Measurements from ENCODE around the gene GTPBP1. TPM values are rescaled to one million over a fixed set of nuclear protein-coding genes. Genes with fewer than 3 reads are reported as not detected.

GTPBP1 gene
- total and polyA plus RNA-seq, 2 of the 13 experiments (the other 11 are each of a cell fraction or from before 2014, with no cell fraction given), result 22.3 to 27.0 TPM

DNA sequence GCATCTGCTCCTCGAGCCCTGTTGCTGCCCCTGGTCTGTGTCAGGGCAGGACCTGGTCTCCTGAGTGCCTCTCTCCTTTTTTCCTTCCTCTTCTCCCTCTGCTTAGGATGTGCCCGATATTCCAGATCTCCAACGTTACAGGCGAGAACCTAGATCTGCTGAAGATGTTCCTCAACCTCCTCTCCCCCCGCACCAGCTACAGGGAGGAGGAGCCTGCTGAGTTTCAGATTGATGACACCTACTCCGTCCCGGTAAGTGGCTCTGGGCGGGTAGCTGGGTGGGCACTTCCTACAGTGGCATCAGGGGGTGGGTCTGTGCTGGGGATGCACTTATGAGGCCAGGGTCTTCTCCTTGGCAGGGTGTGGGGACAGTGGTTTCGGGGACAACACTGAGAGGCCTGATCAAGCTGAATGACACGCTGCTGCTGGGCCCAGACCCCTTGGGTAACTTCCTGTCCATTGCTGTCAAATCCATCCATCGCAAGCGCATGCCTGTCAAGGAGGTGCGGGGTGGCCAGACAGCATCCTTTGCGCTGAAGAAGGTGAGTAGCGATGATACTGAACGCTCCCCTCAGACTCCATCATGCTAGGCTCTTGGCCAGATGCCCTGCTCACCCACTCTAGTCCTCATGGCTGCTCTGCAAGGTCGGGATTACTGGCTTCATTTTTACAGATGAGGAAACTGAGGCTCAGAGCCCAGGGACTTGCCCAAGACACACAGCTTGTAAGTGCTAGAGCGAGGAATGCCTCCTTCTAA lies 20.3 kb downstream of the GTPBP1 start:
- TF ChIP-seq TEF (CRISPR knock-in tag; IDR thresholded peaks at IDR 0.05), result no peak
- TF ChIP-seq RFX5 (IDR thresholded peaks at IDR 0.05; ENCODE audit: low read depth, low read length), result no peak
- TF ChIP-seq, protein P1, sequence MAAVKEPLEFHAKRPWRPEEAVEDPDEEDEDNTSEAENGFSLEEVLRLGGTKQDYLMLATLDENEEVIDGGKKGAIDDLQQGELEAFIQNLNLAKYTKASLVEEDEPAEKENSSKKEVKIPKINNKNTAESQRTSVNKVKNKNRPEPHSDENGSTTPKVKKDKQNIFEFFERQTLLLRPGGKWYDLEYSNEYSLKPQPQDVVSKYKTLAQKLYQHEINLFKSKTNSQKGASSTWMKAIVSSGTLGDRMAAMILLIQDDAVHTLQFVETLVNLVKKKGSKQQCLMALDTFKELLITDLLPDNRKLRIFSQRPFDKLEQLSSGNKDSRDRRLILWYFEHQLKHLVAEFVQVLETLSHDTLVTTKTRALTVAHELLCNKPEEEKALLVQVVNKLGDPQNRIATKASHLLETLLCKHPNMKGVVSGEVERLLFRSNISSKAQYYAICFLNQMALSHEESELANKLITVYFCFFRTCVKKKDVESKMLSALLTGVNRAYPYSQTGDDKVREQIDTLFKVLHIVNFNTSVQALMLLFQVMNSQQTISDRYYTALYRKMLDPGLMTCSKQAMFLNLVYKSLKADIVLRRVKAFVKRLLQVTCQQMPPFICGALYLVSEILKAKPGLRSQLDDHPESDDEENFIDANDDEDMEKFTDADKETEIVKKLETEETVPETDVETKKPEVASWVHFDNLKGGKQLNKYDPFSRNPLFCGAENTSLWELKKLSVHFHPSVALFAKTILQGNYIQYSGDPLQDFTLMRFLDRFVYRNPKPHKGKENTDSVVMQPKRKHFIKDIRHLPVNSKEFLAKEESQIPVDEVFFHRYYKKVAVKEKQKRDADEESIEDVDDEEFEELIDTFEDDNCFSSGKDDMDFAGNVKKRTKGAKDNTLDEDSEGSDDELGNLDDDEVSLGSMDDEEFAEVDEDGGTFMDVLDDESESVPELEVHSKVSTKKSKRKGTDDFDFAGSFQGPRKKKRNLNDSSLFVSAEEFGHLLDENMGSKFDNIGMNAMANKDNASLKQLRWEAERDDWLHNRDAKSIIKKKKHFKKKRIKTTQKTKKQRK (IDR thresholded peaks at IDR 0.05; ENCODE audit: low read length), result no peak
- H3K4me2 ChIP-seq (ENCODE audit: low read depth, low read length), result no peak overlapping the region
- POLR2A ChIA-PET, result interaction anchor here (1.7 kb wide), 1 partner anchor 21 kb away, joined by 4 read pairs; the partner anchor contains the start of gene GTPBP1
- intact Hi-C loops (cut with micrococcal nuclease; ENCODE audit: unreplicated experiment) (no loop called here), in situ Hi-C loops (cut with HindIII; ENCODE audit: extremely low pct_ligation_motif_present, low pct_unique_long_range_greater_than_20kb) (no loop called here)
- no peak overlapping the region for H3K4me3 ChIP-seq (replicated peaks in 1 of 3; ENCODE audit: insufficient read depth in 1 of 3, low read depth in 2 of 3, low read length in 3 of 3)
- CTCF ChIA-PET (ENCODE audit: low intra/inter-chr PET ratio, low total read pairs), result no interaction called here
- H3K36me3 ChIP-seq (replicated peaks in 1 of 2; ENCODE audit: control insufficient read depth in 1 of 2, insufficient read depth in 2 of 2, low read length in 2 of 2), result peaks cover 41 to 93% of the 10 kb centered on the region in 2 experiments
- no peak overlapping the region for H3K9ac ChIP-seq (ENCODE audit: insufficient read depth, low read depth, low read length)
- H3K27me3 ChIP-seq (ENCODE audit: control insufficient read depth in 1 of 2, insufficient read depth in 2 of 2, low read length in 2 of 2), result no peaks in the 10 kb centered on the region
- H4K20me1 ChIP-seq (ENCODE audit: insufficient read depth, low read length), result peaks cover 4% of the 10 kb centered on the region
- no peak overlapping the region for H3K27ac ChIP-seq (ENCODE audit: extremely low read length, insufficient read depth, low read length)
- no peaks in the 10 kb centered on the region for H3K9me3 ChIP-seq (ENCODE audit: low read length)
- no TSS peak for BruUV-seq (replicated peaks)
- WGBS (ENCODE audit: low lambda C conversion rate), result 100% methylated on average over 9 of the region's 18 CpGs
- FAIRE-seq (no peak), ATAC-seq (no peak), DNase-seq (ENCODE audit: low spot score) (no peak)
- no peak overlapping the region for H2AFZ ChIP-seq (ENCODE audit: low read length)
- no peaks in the 10 kb centered on the region for H3K79me2 ChIP-seq (ENCODE audit: insufficient read depth, low read length)
- peaks cover 22% of the 10 kb centered on the region for H3K4me1 ChIP-seq (ENCODE audit: insufficient read depth, low read length)
